Kidney (tissue), 14 donors: Measurements from ENCODE around the gene NENF. TPM values are rescaled to one million over a fixed set of nuclear protein-coding genes. Genes with fewer than 3 reads are reported as not detected.

ENCODE experiments used
- DNase-seq, 5 donors: peaks; one replicate each; pipeline ENCODE4 v3.0.0-alpha.2; 2013 to 2020
- FAIRE-seq: peaks from 2 replicates; lab custom pipeline; 2012; peaks lifted over from hg19 to GRCh38; lab: Jason Lieb, UNC
- H3K27ac ChIP-seq, 2 donors: one replicate each; pipeline ENCODE4 v1.7.0; 2013; ENCODE audit warnings: low read depth in 2 of 2, low read length in 2 of 2, inconsistent platforms in 1 of 2
- H3K27me3 ChIP-seq: one replicate; pipeline ENCODE4 v1.7.1; 2013; ENCODE audit warnings: low read length, inconsistent platforms; ENCODE audit not compliant: control insufficient read depth, insufficient read depth
- H3K36me3 ChIP-seq, 3 donors: one replicate each; pipeline versions ENCODE4 v1.7.0 to v1.7.1; 2013; ENCODE audit warnings: low read length in 3 of 3, control low read depth in 1 of 3, inconsistent platforms in 1 of 3; ENCODE audit not compliant: insufficient read depth in 3 of 3, control insufficient read depth in 2 of 3
- H3K4me1 ChIP-seq, 3 donors: one replicate each; pipeline versions ENCODE4 v1.7.0 to v1.7.1; 2013; ENCODE audit warnings: low read length in 3 of 3, inconsistent platforms in 1 of 3, low read depth in 1 of 3; ENCODE audit not compliant: control insufficient read depth in 2 of 3, insufficient read depth in 2 of 3
- H3K4me3 ChIP-seq, 3 donors: one replicate each; pipeline versions ENCODE4 v1.7.0 to v1.8.1; 2013; ENCODE audit warnings: low read length in 3 of 3, control low read depth in 1 of 3, inconsistent platforms in 1 of 3
- H3K9ac ChIP-seq, 3 donors: one replicate each; pipeline versions ENCODE4 v1.7.0 to v1.7.1; 2013; ENCODE audit warnings: low read length in 3 of 3, control low read depth in 1 of 3, inconsistent platforms in 1 of 3
- H3K9me3 ChIP-seq, 3 donors: one replicate each; pipeline versions ENCODE4 v1.7.0 to v1.7.1; 2013; ENCODE audit warnings: low read length in 3 of 3, control low read depth in 1 of 3, inconsistent platforms in 1 of 3; ENCODE audit not compliant: control insufficient read depth in 2 of 3, insufficient read depth in 1 of 3
- intact Hi-C: fragments of 100-400 bp; cut with DNase I; formaldehyde crosslinking; loops from one replicate; pipeline ENCODE4 v1.11.1; 2022
- polyA plus RNA-seq: library from polyadenylated mRNA; stranded (reverse); fragments of 350-450 nt; fragmentation: Illumina TruSeq; extraction: RNeasy Lipid Tissue Mini Kit (QIAGEN cat#74804); gene quantifications from one replicate; pipeline ENCODE4 v1.2.3, GENCODE V29; 2014; ENCODE audit warnings: low read depth, low replicate concordance; ENCODE audit not compliant: insufficient read depth
- total RNA-seq: library from RNA; stranded (reverse); fragmentation: NEBNext Ultra II Directional; extraction: Animal tissue kit (Norgen Biotek cat#: 25700); gene quantifications from one replicate; pipeline ENCODE4 v1.2.1, GENCODE V29; 2021
- TF ChIP-seq, protein P1 (sequence below): IDR thresholded peaks from 3 replicates; pipeline ENCODE4 v1.5.1; 2012; ENCODE audit warnings: mild to moderate bottlenecking, moderate library complexity, borderline replicate concordance; ENCODE audit not compliant: insufficient read depth; ENCODE audit errors: extremely low read depth
- donor health status: control.
- donor health status: control.
- donor health status: control.
- donor health status: control.
- donor health status: control.
- donor health status: DM: yes; HTN: yes; CAD: no.
- donor health status: Normal renal cell carcinoma (clear cell type).

Gene NENF
- total and polyA plus RNA-seq, 2 donors from 2014 or later, result 63.0 to 210 TPM

DNA sequence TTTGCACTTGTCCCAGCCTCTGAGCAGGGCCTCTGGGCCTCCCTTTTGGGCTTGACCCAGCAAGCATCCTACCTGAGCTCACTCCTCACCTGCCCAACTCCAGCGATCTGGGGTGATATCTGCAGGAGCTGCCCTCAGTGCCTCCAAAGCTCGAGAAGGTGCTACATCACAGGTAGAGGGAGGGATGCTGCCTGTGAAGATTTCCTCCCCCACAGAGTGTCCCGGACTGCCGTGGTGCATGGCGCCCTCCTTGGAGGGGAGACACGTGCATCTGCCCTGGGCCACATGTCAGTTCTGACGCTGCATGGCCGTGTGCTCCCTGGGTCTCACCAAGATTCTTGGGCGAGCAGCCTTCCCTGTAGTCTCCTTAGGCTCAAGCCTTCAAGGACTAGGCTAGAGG lies 27.7 kb downstream of the NENF start:
- intact Hi-C loops, result no loop called here
- Histone ChIP-seq H3K36me3 (no peaks in the 10 kb centered on the region), H3K27ac (no peak overlapping the region), H3K9me3 (no peaks in the 10 kb centered on the region), H3K27me3 (no peaks in the 10 kb centered on the region), H3K4me3 (no peak overlapping the region), H3K4me1 (peaks cover 0 to 2% (median 0%) of the 10 kb centered on the region in 3 donors), H3K9ac (no peak overlapping the region)
- FAIRE-seq, result no peak
- DNase-seq, result no peak
- TF ChIP-seq, protein P1, sequence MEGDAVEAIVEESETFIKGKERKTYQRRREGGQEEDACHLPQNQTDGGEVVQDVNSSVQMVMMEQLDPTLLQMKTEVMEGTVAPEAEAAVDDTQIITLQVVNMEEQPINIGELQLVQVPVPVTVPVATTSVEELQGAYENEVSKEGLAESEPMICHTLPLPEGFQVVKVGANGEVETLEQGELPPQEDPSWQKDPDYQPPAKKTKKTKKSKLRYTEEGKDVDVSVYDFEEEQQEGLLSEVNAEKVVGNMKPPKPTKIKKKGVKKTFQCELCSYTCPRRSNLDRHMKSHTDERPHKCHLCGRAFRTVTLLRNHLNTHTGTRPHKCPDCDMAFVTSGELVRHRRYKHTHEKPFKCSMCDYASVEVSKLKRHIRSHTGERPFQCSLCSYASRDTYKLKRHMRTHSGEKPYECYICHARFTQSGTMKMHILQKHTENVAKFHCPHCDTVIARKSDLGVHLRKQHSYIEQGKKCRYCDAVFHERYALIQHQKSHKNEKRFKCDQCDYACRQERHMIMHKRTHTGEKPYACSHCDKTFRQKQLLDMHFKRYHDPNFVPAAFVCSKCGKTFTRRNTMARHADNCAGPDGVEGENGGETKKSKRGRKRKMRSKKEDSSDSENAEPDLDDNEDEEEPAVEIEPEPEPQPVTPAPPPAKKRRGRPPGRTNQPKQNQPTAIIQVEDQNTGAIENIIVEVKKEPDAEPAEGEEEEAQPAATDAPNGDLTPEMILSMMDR, result no peak

DNA sequence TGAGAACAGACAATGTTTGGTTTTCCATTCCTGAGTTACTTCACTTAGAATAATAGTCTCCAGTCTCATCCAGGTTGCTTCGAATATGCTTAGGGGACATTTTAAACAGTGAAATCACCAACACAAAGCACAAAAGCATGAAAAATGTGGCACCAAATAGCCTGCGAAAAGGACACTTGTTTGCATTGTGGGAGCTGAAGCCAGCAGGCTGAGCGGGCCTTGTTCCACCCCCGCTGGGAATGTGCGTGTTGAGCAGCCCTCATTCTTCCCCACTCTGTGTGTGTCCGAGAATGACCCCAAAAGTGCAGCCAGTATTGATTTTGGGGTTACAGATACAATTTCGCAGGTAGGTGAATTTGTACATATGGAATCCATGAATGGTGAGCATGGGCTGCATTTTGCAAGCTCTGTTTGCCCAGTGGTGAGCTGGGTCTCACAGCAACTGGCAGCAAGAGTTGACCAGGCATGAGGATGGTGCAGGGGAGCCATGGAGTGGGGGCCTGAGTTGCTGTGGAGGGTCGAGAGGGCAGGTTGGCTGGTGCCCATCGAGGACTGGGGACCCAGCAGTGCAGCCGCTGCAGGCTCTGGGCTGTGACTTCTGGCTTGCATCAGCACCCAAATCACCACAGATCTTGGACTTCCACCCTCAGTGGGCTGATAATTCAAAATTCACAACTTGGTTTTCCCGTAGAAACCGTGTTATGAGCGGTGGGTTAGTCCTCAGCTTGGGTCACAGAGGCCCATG lies 29.4 kb downstream of the NENF start:
- H3K27me3 ChIP-seq, result no peaks in the 10 kb centered on the region
- no peak overlapping the region for H3K4me3 ChIP-seq
- DNase-seq (no peak), FAIRE-seq (no peak)
- H3K9ac ChIP-seq, result no peak overlapping the region
- H3K27ac ChIP-seq, result no peak overlapping the region
- intact Hi-C loops, result no loop called here
- no peaks in the 10 kb centered on the region for H3K4me1 ChIP-seq
- TF ChIP-seq, protein P1, result no peak
- no peaks in the 10 kb centered on the region for H3K9me3 ChIP-seq
- no peaks in the 10 kb centered on the region for H3K36me3 ChIP-seq

DNA sequence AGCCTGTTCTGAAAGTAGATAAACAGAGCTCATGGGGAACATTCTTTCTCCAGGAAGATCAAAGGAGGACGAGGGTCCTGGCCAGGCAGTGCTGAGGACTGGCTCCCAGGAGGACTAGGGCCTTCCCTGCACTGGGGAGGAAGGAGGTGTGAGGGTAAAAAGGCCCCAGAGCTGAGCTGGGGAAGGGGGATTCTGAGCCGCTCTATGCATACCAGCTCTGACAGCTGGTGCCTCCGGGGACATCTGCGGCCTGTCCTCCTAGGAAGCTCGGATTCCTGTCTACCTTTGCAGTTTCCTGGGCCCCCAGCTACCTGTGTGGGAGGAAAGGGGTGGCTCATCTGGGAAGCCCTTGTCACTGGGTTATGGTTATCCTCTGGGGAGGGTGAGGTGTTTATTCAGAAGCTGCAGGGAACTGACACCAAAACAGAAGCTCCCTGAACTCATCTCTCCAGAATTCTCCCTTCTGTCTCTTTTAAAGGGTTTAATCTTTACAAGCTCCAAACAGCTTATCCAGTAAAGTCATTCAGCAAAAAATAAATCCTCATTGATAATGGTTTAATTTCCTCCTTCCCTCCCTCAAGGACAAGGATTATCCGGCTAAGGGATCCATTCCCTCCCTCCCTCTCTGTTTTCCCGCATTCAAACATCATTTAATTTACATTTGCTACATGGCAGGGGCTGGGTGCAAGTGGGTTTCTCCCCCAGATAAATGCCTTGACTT lies 31.0 kb downstream of the NENF start:
- no peak overlapping the region for H3K27ac ChIP-seq
- no peaks in the 10 kb centered on the region for H3K9me3 ChIP-seq
- intact Hi-C loops, result no loop called here
- FAIRE-seq, result no peak
- H3K9ac ChIP-seq, result no peak overlapping the region
- H3K27me3 ChIP-seq, result no peaks in the 10 kb centered on the region
- H3K4me3 ChIP-seq, result no peak overlapping the region
- no peaks in the 10 kb centered on the region for H3K36me3 ChIP-seq
- no peak for DNase-seq
- H3K4me1 ChIP-seq, result no peaks in the 10 kb centered on the region
- TF ChIP-seq, protein P1, result no peak
